A673 (cell line): ENCODE results near the gene ZNF567.
"Not testable (repeated sequence)": the region's sequence is repeated elsewhere in the genome, so short reads cannot be mapped to it uniquely, and the experiment has no call there.

Source experiments
- CTCF ChIP-seq: fragments of 300-800, 200-600 bp; sonication (generic); conservative IDR thresholded peaks from 2 replicates; pipeline ENCODE4 v1.5.1; 2017; ENCODE audit warnings: low read depth, mild to moderate bottlenecking, antibody characterized with exemption, low read length, moderate library complexity, mixed read lengths
- EZH2 ChIP-seq: fragments of 200-600 bp; sonication (generic); IDR thresholded peaks from 2 replicates; pipeline ENCODE4 v1.6.1; 2017; ENCODE audit warnings: borderline replicate concordance, low read depth, mild to moderate bottlenecking, mixed read lengths, antibody characterized with exemption, low read length; ENCODE audit not compliant: poor library complexity, severe bottlenecking

GRCh38 chr19:36736166-36736565 lies 48.8 kb downstream of the ZNF567 start:
- TF ChIP-seq CTCF, EZH2: not testable (repeated sequence)
